Activated CD4-positive, alpha-beta T cell treated with anti-CD3 and anti-CD28 coated beads, Interleukin-2, amount 50 U/mL, for 24 hours (primary cell): ENCODE results near the gene RALY.

Source experiments
- DNase-seq, 2 donors: peaks; one replicate each; pipeline ENCODE4 v3.0.0-alpha.2; 2020; ENCODE audit warnings: low read depth in 1 of 2, low spot score in 1 of 2

RALY gene

DNA sequence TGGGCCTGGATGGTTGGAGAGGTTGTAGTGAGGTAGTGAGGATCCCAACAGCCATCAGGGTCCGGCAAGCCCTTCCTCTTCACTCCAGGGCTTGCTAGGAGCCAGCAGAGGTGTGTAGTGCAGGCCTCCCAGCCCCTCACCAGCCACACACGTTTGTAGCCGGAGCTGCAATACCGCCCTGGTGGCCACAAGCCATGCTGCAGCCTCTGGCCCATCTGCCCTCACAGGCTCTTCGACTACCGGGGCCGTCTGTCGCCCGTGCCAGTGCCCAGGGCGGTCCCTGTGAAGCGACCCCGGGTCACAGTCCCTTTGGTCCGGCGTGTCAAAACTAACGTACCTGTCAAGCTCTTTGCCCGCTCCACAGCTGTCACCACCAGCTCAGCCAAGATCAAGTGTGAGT lies 81.9 kb downstream of the RALY start:
- DNase-seq: no peak

DNA sequence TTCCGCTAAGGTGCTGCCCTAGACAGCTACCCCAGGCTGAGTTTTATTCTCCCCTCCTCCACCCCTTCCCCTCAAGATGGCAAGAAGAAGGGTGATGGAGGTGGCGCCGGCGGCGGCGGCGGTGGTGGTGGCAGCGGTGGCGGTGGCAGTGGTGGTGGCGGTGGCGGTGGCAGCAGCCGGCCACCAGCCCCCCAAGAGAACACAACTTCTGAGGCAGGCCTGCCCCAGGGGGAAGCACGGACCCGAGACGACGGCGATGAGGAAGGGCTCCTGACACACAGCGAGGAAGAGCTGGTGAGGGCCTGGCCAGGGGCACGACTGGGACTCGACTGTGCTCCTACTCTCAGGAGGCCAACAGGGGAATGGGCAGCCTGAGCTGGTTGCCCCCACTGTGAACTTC lies 83.2 kb downstream of the RALY start:
- DNase-seq: no peak

DNA sequence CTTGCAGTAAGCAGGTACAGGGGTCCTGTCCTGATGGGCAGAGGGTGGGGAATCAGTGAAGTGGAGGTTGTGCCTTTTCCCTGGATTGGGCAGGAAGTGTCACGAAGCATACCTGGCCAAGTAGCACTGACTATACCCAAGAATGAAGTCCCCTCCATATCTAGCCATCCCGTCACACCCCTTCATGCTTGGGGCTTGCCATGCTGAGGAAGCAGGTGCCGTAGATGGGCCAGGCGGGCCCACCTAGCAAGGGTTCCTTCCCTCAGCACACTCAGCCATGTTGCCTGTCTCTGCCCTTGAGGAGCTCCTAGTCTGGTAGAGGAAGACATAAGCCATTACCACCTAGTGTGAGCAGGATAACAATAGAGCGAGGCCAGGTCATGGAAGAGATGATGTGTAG lies 84.8 kb downstream of the RALY start:
- no peak for DNase-seq

DNA sequence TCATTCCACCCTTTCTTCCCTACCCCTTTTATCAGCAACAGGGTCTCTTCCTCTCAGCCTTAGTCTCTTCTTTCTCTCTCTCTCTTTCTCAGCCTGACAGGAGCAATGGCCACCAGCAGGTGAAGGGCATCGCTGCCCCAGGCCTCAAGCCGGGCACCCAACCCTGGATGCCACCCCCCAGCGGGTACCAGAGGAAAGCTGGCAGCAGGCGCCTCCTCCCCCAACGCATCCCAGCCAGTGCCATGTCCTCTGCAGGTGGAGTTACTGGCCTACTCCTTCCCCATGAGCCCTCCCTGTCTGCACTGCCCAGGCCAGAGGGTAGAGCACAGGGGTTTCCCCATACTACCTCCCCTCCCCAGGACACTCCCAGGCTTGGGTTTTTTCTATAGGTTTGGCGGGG lies 86.1 kb downstream of the RALY start:
- DNase-seq: no peak

DNA sequence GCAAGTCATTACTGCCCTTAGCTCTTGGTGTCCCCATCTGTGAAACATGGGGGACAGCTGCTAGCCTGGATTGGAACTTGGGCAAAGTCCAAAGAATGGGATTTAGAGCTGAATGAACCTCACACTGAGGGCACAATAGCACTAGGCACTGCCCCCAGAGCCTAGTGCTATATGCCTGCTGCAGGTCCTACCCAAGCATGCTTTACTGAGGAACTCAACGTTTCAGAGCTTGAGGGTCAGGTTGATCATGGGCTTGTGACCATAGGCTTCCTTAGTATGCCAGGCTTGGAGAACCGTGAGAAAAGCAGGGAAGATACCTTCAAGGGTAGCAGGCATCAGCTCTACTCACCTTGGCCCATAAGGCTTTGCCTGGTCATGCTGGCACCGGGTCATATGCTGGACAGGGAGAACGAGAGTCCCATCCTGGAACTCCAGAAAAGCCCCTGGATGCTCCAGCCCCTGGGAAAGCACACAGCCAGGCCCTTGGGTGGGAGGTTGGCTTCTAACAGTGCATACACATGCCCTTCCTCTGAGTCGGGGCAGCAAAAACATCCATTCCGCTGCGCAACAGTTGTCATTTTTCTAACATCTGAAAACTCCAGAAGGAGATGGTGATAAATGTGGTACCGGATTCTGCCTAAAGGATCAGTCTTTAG lies 88.6 kb downstream of the RALY start:
- DNase-seq: no peak

DNA sequence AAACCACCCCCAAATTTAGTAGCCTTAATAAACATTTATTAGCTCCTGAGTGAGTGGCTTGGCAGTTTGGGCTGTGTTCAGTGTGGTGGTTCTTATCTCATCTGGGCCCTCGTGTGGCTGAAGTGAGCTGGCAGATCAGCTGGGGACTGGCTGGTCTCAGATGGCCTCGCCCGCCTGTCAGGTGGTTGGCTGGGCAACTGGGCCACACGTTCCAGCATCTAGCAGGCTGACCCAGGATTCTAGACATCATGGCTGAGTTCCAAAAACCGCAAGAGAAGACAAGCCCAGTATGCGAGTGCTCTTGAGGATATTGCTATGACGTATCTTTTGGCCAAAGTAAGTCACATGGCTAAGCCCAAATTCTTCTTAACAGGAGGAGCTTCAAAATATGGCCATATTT lies 89.4 kb downstream of the RALY start:
- no peak for DNase-seq

DNA sequence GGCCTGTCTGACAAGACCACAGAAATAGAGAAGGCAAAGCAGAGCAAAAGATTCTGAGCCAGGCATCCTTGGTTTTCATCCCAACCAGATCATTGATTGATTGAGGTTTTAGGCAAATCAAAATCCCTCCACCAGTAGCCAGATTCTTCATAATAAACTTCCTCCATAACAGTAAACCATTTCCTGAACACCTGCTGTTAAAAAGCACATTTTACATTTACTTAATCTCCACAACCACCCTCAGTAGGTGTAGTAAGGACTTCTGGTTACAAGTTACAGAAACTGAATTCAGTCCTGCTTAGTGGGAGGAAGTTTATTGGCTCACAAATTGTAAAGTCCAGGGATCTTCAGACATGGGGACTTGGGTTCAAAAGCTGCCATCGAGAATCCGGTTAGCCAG lies 90.1 kb downstream of the RALY start:
- no peak for DNase-seq

DNA sequence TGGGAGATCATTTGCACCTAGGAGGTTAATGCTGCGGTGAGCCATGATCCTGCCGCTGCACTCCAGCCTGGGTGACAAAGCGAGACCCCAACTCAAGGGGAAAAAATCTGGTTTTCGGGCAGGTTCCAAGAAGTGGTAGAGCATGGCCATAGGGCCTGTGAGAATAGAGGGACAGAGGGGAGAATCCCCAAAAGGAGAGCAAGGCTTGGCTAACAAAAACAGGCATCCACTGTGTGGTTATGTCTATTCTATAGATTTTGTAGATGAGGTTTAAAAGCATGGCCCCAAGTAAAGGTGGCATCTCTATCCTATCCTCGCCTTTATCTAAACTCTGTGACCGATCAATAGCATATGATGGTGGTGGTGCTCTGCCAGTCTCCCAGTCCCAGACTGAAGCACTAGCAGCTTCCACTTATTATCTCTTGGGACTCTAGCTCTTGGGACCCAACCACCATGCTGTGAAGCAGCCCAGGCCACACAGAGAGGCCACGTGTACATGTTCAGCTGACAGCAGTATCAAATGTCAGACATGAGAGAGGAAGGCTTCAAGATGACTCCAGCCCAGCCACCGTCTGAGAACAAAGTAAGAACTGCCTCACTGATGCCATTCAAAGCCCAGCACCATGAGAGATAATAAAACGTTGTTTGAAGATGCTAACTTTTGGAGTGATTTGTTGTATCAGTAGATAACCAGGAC lies 90.7 kb downstream of the RALY start:
- DNase-seq: no peak

DNA sequence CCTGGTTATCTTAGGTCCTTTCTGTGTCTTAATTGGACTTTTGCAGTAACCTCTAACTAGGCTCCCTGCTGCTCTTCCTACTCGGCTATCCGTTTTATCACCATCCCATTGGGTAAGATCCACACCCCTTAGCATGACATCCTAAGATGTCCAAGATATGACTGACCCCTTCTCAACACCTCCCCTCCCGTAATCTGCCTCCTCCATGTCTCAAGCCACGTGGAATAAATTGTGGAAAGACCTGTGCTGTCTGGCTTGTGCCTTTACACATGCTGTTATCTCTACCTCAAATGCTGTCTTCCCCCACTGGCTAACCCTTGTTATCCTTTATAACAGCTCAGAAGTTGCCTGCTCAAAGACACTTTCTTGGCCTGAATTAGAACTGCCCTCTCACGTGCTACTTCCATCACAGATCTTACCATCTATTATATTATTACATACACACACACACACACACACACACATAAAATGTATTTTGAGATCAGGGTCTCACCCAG lies 91.9 kb downstream of the RALY start:
- no peak for DNase-seq

DNA sequence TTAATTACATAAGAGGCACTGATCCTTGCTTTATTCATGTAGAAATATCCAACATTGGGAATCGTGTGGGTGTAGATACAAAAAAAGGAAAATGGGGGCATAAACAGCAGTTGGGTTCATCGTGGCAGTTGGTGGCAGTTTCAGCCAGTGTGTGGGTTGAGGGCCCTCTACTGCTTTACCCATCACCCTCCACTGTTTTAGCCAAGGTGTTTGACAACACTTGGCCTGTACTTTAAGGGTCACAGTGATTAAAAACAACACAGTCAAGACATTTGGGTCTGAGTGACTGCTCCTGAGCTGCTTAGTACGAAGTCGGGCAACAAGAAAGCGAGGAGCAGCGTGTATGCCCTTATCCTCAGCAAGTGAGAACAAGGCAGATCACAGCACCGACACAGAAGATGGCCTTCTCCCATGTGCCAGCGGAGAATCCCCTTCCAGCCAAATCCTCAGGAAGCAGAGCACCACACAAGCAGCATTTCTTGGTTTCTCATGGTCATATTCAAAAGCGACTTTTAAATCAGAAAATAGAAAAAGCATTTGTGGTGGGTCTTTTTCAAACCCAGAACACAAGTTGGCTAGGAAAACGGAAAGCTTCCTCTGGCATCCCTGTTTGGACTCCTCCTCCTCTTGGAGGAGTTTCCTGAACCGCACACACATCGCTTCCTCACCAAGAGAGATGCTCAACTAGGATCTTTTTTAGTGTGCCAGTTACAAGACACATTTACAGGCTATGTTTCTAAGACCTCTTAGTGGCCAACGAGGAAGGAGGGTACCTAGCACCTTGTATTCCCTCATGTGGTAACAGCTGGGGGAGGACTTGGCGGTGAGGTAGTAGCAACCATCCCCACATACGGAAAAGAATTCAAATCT lies 94.8 kb downstream of the RALY start:
- no peak for DNase-seq

DNA sequence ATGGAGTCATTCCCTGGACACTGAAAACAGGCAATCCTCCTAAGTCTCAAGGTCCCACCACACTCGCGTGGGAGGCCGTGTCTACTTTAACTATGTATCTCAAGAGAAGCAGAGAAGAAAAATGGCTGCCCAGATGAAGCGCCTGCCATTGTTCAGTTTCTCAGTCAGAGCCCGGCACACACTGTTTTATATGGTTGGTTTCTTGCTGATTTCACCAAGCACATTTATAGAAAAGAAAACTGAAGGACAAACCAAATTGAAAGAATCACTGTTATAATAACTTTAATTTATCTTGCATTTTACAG lies 95.4 kb downstream of the RALY start:
- DNase-seq: no peak

DNA sequence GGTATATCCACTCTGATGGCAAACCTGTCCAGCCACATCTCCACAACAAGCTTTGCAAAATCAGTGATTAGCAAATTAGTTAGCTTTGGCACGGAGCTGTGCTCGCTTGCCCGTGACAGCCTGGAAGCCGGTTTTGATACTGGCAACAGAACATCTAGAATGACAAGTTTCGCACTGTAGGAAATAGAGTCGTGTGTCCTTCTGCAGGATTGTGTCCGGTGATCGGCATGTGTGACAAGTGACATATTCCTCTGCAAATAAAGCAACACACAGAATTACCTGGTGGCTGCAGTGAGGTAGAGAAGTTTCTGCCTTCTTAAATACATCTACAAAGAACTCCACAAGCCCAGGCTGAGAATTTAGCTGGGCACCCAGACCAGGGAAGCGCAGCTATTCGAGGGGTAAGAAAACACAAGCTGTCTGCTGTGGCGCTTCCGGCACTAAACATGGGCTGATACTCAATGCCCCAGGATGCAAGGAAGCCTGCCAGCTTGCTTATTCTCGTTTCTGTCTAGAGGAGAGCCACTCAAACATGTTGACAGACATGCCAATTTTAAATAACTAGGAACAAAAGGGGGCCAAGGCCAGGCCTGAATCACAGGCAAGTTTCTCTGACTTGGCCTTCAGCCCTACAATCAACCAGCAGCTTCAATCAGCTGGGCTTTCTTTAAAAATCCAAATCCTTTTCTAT lies 96.1 kb downstream of the RALY start:
- no peak for DNase-seq

DNA sequence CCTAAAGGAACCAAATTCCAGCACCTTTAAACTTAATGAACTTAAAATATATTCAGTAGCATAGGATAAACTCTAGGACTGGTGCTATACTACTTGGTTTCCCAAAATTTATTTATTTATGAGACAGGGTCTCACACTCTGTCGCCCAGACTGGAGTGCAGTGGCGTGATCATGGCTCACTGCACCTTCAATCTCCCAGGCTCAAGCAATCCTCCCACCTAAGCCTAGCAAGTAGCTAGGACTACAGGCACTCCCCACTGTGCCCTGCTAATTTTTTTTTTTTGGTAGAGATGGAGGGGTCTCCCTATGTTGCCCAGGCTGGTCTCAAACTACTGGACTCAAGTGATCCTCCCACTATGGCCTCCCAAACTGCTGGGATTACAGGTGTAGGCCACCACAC lies 96.9 kb downstream of the RALY start:
- DNase-seq: no peak

DNA sequence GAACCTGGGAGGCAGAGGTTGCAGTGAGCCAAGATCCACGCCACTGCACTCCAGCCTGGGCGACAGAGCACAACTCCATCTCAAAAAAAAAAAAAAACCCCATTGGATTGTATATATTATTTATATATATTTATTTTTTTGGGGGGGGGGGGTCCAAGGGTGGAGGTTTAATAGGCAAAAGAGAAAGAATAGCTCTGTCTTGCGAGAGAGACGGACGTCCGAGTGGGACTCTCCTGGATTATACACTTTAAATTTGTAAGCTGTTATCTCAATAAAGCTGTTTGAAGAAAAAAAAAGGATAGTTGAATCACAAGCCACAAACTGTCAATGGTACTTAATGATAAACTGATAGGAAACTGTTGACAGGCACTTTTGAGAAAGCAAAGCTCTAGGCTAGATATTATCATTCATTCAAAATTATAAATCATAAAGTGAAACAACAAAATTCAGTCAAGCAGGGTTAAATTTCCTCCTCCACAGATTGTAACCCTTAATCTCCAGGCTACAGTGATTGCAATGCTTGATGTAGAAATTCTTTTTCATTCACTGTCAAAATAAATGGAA lies 98.0 kb downstream of the RALY start:
- no peak for DNase-seq

DNA sequence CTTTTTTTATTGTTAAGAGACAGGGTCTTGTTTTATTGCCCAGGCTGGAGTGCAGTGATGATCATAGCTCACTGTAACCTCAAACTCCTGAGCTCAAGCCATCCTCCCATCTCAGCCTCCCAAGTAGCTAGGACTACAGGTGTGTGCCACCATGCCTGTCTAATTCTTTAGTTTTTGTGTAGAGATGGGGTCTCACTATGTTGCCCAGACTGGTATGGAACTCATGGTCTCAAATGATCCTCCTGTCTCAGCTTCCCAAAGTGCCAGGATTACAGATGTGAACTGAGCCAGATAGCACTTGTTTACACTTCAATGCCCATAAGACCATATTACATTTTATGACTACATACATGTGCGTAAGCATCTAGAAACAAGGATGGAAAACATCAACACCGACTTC lies 100.2 kb downstream of the RALY start:
- no peak for DNase-seq

DNA sequence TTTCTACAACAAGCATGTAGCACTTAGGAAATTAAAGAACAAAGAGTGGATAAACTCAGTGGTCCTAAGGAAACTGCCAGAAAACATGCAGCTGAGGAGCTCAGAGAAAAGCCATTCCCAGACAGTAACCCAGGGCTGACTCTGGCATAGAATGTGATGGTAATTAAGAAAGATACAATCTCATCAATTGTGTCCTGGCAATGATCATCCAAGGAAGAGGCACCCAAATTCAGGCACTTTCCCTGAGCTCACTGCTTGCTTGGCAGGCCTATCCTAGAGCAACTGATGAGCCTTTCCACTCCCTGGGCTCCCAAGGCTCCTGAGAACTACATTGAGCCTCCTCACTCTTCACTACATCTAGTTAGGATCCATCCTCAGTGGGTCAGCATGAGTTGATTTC lies 102.1 kb downstream of the RALY start:
- DNase-seq: no peak

DNA sequence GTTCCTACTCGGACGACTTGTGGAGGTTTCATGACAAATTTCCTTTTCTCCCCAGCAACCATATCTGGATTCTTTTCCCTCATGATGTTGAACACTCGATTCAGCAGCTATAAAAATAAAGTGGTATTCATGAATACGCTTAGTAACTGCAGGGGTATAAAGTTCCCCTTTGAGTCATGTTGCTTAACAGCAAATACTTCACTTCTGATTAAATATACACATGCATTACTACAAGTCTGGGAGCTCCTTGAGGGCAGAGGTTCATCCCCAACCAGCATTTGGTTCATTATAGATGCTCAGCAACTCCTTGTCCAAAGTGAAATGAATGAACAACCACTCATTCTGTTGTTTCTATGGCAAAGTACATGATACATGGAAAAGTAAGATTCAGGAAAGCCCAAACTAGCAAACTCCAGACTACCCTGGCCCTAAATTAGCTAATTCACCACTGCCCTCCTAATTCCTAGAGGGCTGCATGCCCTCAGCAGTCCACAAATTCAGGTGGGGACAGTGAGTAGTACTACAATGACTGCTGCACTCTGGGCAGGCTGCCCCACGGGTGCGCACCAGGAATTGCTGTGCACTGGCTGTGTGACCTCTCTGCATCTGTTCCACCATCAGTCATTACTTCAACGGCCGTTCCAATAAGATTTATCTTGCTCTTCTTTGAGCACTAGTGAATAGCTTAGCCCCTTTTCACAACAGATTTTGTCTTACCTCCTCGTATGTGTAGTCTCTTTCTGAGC lies 103.2 kb downstream of the RALY start:
- DNase-seq: no peak

DNA sequence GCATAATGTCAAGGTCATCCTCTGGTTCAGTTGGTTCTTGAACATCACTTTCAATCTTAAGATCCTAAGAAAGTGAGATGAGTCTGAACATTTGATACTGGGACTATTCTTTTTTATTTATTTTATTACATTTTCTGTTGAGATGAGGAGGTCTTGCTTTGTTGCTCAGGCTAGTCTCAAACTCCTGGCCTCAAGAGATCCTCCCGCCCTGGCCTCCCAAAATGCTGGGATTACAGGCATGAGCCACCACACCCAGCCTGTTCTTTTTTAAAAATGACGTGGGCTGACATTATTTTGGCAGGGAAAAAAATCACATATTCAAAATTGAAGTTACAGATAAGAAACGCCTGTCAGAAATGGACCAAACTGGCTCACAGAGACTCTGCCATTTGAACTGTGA lies 104.9 kb downstream of the RALY start:
- DNase-seq: no peak

DNA sequence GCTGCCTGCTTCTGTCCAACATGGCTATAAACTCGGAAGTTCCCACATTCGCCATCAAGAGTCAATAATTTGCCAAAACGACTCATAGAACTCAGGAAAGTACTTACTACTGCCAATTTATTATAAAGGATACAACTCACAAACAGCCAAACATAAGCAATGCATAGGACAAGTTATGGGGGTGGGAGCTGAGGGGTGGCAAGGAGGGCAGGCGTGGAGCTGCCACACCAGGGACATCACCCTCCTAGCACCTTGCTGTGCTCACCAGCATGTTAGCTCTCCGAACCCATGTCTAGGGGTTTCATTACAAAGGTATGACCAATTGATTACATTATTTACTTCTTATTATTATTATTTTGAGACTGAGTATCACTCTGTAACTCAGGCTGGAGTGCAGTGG lies 106.0 kb downstream of the RALY start:
- DNase-seq: no peak

DNA sequence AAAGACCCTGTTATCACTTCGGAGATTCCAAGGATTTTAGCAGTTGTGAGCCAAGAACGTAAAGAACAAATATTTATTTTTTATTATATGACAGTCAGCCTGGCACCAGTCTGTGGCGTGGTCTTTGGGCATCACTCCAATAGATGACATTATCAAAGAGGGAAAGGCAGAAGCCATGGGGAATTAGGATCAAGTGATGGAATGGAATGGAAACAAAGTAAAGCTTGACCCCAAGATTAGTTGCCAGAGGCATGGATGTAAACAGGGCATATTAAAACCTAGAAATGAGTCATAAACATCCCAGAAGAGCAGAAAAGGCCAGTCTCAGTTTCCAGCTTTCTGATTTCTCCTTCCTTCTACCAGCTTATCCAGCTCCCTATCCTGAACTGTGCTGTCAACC lies 106.9 kb downstream of the RALY start:
- no peak for DNase-seq

DNA sequence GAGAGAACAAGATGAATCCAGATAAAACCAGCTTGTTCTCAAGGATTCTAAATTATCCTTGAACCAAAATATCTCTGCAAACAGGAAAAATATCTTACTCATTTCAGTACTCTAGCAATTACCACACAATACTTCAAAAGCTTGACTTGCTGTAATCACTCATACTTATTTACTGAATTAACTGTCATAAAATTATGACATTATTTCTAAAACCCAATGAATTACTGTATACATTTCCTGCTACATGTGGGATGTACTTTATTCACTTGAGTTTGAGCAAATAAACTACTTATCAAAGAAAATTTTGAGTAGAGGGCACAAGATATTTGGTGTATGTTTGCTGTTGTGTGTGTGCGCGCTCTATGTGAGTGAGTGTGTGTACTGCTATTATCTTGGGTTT lies 108.6 kb downstream of the RALY start:
- no peak for DNase-seq
